HEK293 (cell line): ENCODE data around the gene BCAS3.

Experiments
- CTCF ChIA-PET: fragments of 350-600 bp; formaldehyde crosslinking; extraction: SDS; loops from one replicate; lab custom pipeline; 2021; ENCODE audit warnings: antibody characterized with exemption; lab: Yijun Ruan, JAX
- POLR2A ChIA-PET: fragments of 300-600 bp; formaldehyde crosslinking; extraction: SDS; loops from one replicate; lab custom pipeline; 2020; ENCODE audit warnings: antibody characterized with exemption, inconsistent platforms; lab: Yijun Ruan, JAX
- H3K27ac ChIP-seq: fragments of 200-500 bp; sonication (Bioruptor generic); 2 replicates; pipeline ENCODE4 v1.5.1; 2014; ENCODE audit warnings: low read depth, low read length, control low read depth, inconsistent platforms; ENCODE audit errors: extremely low read depth
- H3K36me3 ChIP-seq, 2 experiments: fragments of 200-500 bp in 1 of 2; sonication (Bioruptor generic) in 1 of 2; 1 replicate in 1 of 2; 2 replicates in 1 of 2; pipeline ENCODE4 v1.5.1; 2014 to 2017; ENCODE audit warnings: inconsistent platforms in 2 of 2, low read length in 2 of 2; ENCODE audit not compliant: control insufficient read depth in 2 of 2, insufficient read depth in 1 of 2
- H3K4me1 ChIP-seq: fragments of 200-500 bp; sonication (Bioruptor generic); 2 replicates; pipeline ENCODE4 v1.5.1; 2014; ENCODE audit warnings: mild to moderate bottlenecking, low read length, inconsistent platforms; ENCODE audit not compliant: control insufficient read depth, insufficient read depth
- H3K4me3 ChIP-seq: 2 replicates; pipeline ENCODE4 v1.5.1; 2011; ENCODE audit warnings: low read depth, mild to moderate bottlenecking, control low read depth, low read length, moderate library complexity
- H3K9me3 ChIP-seq: fragments of 200-500 bp; sonication (Bioruptor generic); 2 replicates; pipeline ENCODE4 v1.5.1; 2014; ENCODE audit warnings: low read depth, low read length, inconsistent platforms; ENCODE audit not compliant: control insufficient read depth, insufficient read depth
- CTCF ChIP-seq: fragments of 450-650 bp; formaldehyde crosslinking; IDR thresholded peaks from 2 replicates; pipeline ENCODE4 v1.5.1; 2016; ENCODE audit warnings: missing biosample characterization, missing genetic modification characterization
- KLF1 ChIP-seq: fragments of 450-650 bp; formaldehyde crosslinking; IDR thresholded peaks from 2 replicates; pipeline ENCODE4 v1.5.1; 2016; ENCODE audit warnings: missing biosample characterization, missing genetic modification characterization
- KLF10 ChIP-seq: fragments of 450-650 bp; IDR thresholded peaks from 2 replicates; pipeline ENCODE4 v1.5.1; 2018; ENCODE audit warnings: missing biosample characterization, mild to moderate bottlenecking, missing genetic modification characterization
- ZBTB21 ChIP-seq: fragments of 450-650 bp; formaldehyde crosslinking; IDR thresholded peaks from 2 replicates; pipeline ENCODE4 v1.5.1; 2017; ENCODE audit warnings: missing biosample characterization, missing genetic modification characterization
- ZBTB7A ChIP-seq: fragments of 450-650 bp; formaldehyde crosslinking; IDR thresholded peaks from 2 replicates; pipeline ENCODE4 v1.5.1; 2016; ENCODE audit warnings: low read depth, missing biosample characterization, missing genetic modification characterization
- ZNF16 ChIP-seq: fragments of 450-650 bp; formaldehyde crosslinking; IDR thresholded peaks from 2 replicates; pipeline ENCODE4 v1.5.1; 2016; ENCODE audit warnings: low read depth, missing biosample characterization, missing genetic modification characterization
- ZNF266 ChIP-seq: fragments of 450-650 bp; formaldehyde crosslinking; IDR thresholded peaks from 2 replicates; pipeline ENCODE4 v1.5.1; 2016; ENCODE audit warnings: missing biosample characterization, missing genetic modification characterization, low read depth
- ZNF280C ChIP-seq: fragments of 450-650 bp; formaldehyde crosslinking; IDR thresholded peaks from 2 replicates; pipeline ENCODE4 v1.5.1; 2016; ENCODE audit warnings: missing biosample characterization, missing genetic modification characterization
- ZNF341 ChIP-seq: fragments of 450-650 bp; formaldehyde crosslinking; IDR thresholded peaks from 2 replicates; pipeline ENCODE4; 2016; ENCODE audit warnings: low read depth, missing biosample characterization, missing genetic modification characterization
- ZNF391 ChIP-seq: fragments of 450-650 bp; formaldehyde crosslinking; IDR thresholded peaks from 2 replicates; pipeline ENCODE4 v1.5.1; 2016; ENCODE audit warnings: low read depth, missing biosample characterization, missing genetic modification characterization, borderline replicate concordance
- ZNF394 ChIP-seq: fragments of 450-650 bp; formaldehyde crosslinking; IDR thresholded peaks from 2 replicates; pipeline ENCODE4 v1.5.1; 2016; ENCODE audit warnings: missing biosample characterization, missing genetic modification characterization, mild to moderate bottlenecking, moderate library complexity, borderline replicate concordance
- ZNF398 ChIP-seq: fragments of 450-650 bp; formaldehyde crosslinking; IDR thresholded peaks from 2 replicates; pipeline ENCODE4 v1.5.1; 2017; ENCODE audit warnings: missing biosample characterization, missing genetic modification characterization
- ZNF416 ChIP-seq: fragments of 450-650 bp; formaldehyde crosslinking; IDR thresholded peaks from 2 replicates; pipeline ENCODE4 v1.5.1; 2016; ENCODE audit warnings: missing biosample characterization, missing genetic modification characterization
- ZNF488 ChIP-seq: fragments of 450-650 bp; formaldehyde crosslinking; IDR thresholded peaks from 2 replicates; pipeline ENCODE4 v1.5.1; 2016; ENCODE audit warnings: missing biosample characterization, missing genetic modification characterization
- ZNF530 ChIP-seq: fragments of 450-650 bp; formaldehyde crosslinking; IDR thresholded peaks from 2 replicates; pipeline ENCODE4 v1.5.1; 2016; ENCODE audit warnings: low read depth, missing biosample characterization, missing genetic modification characterization
- ZNF561 ChIP-seq: fragments of 450-650 bp; IDR thresholded peaks from 2 replicates; pipeline ENCODE4 v1.5.1; 2018; ENCODE audit warnings: missing biosample characterization, missing genetic modification characterization, borderline replicate concordance
- ZNF837 ChIP-seq: fragments of 450-650 bp; formaldehyde crosslinking; IDR thresholded peaks from 2 replicates; pipeline ENCODE4 v1.5.1; 2016; ENCODE audit warnings: missing biosample characterization, missing genetic modification characterization
- TF ChIP-seq, protein P1 (sequence below): fragments of 450-650 bp; formaldehyde crosslinking; IDR thresholded peaks from 2 replicates; pipeline ENCODE4 v1.5.1; 2016; ENCODE audit warnings: missing biosample characterization, missing genetic modification characterization
- TF ChIP-seq, protein P2 (sequence below): fragments of 450-650 bp; formaldehyde crosslinking; IDR thresholded peaks from 2 replicates; pipeline ENCODE4 v1.5.0; 2017; ENCODE audit warnings: missing biosample characterization, missing genetic modification characterization, borderline replicate concordance
- TF ChIP-seq, protein P3 (sequence below): fragments of 450-650 bp; formaldehyde crosslinking; IDR thresholded peaks from 2 replicates; pipeline ENCODE4 v1.5.1; 2017; ENCODE audit warnings: missing biosample characterization, missing genetic modification characterization

Gene BCAS3

GRCh38 chr17:61335845-61336655 lies 658.4 kb downstream of the BCAS3 start:
- Histone ChIP-seq H3K4me3 (no peak overlapping the region), H3K4me1 (peaks cover 33% of the 10 kb centered on the region), H3K9me3 (no peaks in the 10 kb centered on the region), H3K36me3 (no peaks in the 10 kb centered on the region), H3K27ac (peak overlapping the region; percentile 68)
- ChIA-PET POLR2A (interaction anchor here (0.8 to 1.2 kb wide), 2 partner anchors 13 to 22 kb away, joined by 4 read pairs; no protein-coding TSS in a partner anchor), CTCF (interaction anchor here (0.6 to 1.2 kb wide), 9 partner anchors 9 to 616 kb away, joined by 3 to 5 read pairs (median 4); no protein-coding TSS in a partner anchor)
- TF ChIP-seq ZBTB7A (tag by site-specific recombination) (0 out of 2 replicates have a peak, but pooled peaks have one; percentile 44), ZNF398 (tag by site-specific recombination) (peak; percentile 54), KLF1 (peak; percentile 83), ZNF341 (tag by site-specific recombination) (peak; percentile 22; the same call in 1 of the 2 replicates), ZNF266 (tag by site-specific recombination) (0 out of 2 replicates have a peak, but pooled peaks have one; percentile 20), ZNF530 (tag by site-specific recombination) (no peak), ZNF488 (tag by site-specific recombination) (peak; percentile 95), KLF10 (tag by site-specific recombination) (peak; percentile 86), ZNF16 (tag by site-specific recombination) (no peak), ZNF416 (no peak), ZNF391 (tag by site-specific recombination) (peak; percentile 96; the same call in 1 of the 2 replicates), ZNF280C (tag by site-specific recombination) (no peak), ZNF561 (tag by site-specific recombination) (peak; percentile 95), ZNF837 (peak; percentile 24; the same call in 1 of the 2 replicates), ZBTB21 (tag by site-specific recombination) (peak; percentile 78), CTCF (no peak), ZNF394 (tag by site-specific recombination) (peak; percentile 78; the same call in 1 of the 2 replicates)
- TF ChIP-seq, protein P1, sequence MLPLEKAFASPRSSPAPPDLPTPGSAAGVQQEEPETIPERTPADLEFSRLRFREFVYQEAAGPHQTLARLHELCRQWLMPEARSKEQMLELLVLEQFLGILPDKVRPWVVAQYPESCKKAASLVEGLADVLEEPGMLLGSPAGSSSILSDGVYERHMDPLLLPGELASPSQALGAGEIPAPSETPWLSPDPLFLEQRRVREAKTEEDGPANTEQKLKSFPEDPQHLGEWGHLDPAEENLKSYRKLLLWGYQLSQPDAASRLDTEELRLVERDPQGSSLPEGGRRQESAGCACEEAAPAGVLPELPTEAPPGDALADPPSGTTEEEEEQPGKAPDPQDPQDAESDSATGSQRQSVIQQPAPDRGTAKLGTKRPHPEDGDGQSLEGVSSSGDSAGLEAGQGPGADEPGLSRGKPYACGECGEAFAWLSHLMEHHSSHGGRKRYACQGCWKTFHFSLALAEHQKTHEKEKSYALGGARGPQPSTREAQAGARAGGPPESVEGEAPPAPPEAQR (tag by site-specific recombination): peak; percentile 60; the same call in 1 of the 2 replicates
- TF ChIP-seq, protein P2, sequence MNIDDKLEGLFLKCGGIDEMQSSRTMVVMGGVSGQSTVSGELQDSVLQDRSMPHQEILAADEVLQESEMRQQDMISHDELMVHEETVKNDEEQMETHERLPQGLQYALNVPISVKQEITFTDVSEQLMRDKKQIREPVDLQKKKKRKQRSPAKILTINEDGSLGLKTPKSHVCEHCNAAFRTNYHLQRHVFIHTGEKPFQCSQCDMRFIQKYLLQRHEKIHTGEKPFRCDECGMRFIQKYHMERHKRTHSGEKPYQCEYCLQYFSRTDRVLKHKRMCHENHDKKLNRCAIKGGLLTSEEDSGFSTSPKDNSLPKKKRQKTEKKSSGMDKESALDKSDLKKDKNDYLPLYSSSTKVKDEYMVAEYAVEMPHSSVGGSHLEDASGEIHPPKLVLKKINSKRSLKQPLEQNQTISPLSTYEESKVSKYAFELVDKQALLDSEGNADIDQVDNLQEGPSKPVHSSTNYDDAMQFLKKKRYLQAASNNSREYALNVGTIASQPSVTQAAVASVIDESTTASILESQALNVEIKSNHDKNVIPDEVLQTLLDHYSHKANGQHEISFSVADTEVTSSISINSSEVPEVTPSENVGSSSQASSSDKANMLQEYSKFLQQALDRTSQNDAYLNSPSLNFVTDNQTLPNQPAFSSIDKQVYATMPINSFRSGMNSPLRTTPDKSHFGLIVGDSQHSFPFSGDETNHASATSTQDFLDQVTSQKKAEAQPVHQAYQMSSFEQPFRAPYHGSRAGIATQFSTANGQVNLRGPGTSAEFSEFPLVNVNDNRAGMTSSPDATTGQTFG (tag by site-specific recombination): no peak
- TF ChIP-seq, protein P3, sequence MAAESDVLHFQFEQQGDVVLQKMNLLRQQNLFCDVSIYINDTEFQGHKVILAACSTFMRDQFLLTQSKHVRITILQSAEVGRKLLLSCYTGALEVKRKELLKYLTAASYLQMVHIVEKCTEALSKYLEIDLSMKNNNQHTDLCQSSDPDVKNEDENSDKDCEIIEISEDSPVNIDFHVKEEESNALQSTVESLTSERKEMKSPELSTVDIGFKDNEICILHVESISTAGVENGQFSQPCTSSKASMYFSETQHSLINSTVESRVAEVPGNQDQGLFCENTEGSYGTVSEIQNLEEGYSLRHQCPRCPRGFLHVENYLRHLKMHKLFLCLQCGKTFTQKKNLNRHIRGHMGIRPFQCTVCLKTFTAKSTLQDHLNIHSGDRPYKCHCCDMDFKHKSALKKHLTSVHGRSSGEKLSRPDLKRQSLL (tag by site-specific recombination): peak; percentile 87
